Upper lobe of left lung (tissue), 6 donors: ENCODE measurements around the gene DGCR6. TPM values are rescaled to one million over a fixed set of nuclear protein-coding genes. Genes with fewer than 3 reads are reported as not detected.
A peak's percentile ranks its signal among the peaks of the same experiment; 100 is the strongest.
"Not testable (repeated sequence)": the region's sequence is repeated elsewhere in the genome, so short reads cannot be mapped to it uniquely, and the experiment has no call there.

Experiments used
- ATAC-seq, 2 donors: fragments of 200-7000 bp; cut with Tn5 transposase; one replicate each; pipeline ENCODE4 v1.9.1; 2022; ENCODE audit warnings: mild to moderate bottlenecking in 2 of 2, moderate library complexity in 2 of 2; ENCODE audit not compliant: low FRiP score in 2 of 2
- DNase-seq, 2 donors: peaks; one replicate each; pipeline ENCODE4 v3.0.0-alpha.2; 2019 to 2020
- H3K27ac ChIP-seq, 4 donors: fragments of 200-600 bp; sonication (generic); one replicate each; pipeline ENCODE4 v1.5.1; 2016 to 2019
- H3K27me3 ChIP-seq, 4 donors: fragments of 200-600 bp; sonication (generic); one replicate each; pipeline ENCODE4 v1.5.1; 2017 to 2019
- H3K36me3 ChIP-seq, 4 donors: fragments of 200-600 bp; sonication (generic); one replicate each; pipeline ENCODE4 v1.5.1; 2016 to 2019
- H3K4me1 ChIP-seq, 4 donors: fragments of 200-600 bp; sonication (generic); one replicate each; pipeline ENCODE4 v1.5.1; 2018 to 2019
- H3K4me3 ChIP-seq, 4 donors: fragments of 200-600 bp; sonication (generic); one replicate each; pipeline ENCODE4 v1.5.1; 2017 to 2019; ENCODE audit warnings: mild to moderate bottlenecking in 2 of 4, moderate library complexity in 1 of 4
- H3K9me3 ChIP-seq, 4 donors: fragments of 200-600 bp; sonication (generic); one replicate each; pipeline ENCODE4 v1.5.1; 2018 to 2019
- EP300 ChIP-seq, 4 donors: sonication (generic); formaldehyde crosslinking; IDR thresholded peaks; one replicate each; pipeline ENCODE4 v1.5.1; 2017; ENCODE audit warnings: antibody characterized with exemption in 4 of 4, control low read depth in 2 of 4
- POLR2A ChIP-seq, 4 donors: fragments of 450-650 bp; IDR thresholded peaks; one replicate each; pipeline ENCODE4 v1.5.1; 2016 to 2017; ENCODE audit warnings: antibody characterized with exemption in 4 of 4, mild to moderate bottlenecking in 2 of 4
- POLR2AphosphoS5 ChIP-seq, 2 donors: sonication (generic); formaldehyde crosslinking; IDR thresholded peaks; one replicate each; pipeline ENCODE4 v1.5.1; 2017; ENCODE audit warnings: antibody characterized with exemption in 2 of 2
- WGBS, 2 donors: methylation state at CpG; one replicate each; pipeline ENCODE4 v1.1.5; 2017 to 2018; 5-methylcytosine and 5-hydroxymethylcytosine counted together
- total RNA-seq, 6 donors: library from RNA; depleted of rRNA in 4 of 6; stranded (reverse); fragments of >200 nt in 4 of 6; gene quantifications; one replicate each; pipeline versions ENCODE4 v1.1.0 to v1.2.1, GENCODE V29; 2016 to 2021
- TF ChIP-seq, protein P1 (sequence below), 6 experiments: fragments of 450-650 bp in 4 of 6; fragments of 200-600 bp in 2 of 6; sonication (generic) in 2 of 6; IDR thresholded peaks; one replicate each; pipeline ENCODE4 v1.5.1; 2016 to 2019; ENCODE audit warnings: antibody characterized with exemption in 6 of 6
- donor health status: DM: no; HTN: no; CAD: no; lungs with moderate emphysema.
- donor health status: DM: no; HTN: yes; CAD: no; lungs with severe emphysema.

The DGCR6 gene
- total RNA-seq, 6 donors from 2014 or later = 2.1 to 8.4 (median 4.2) TPM

- no peaks in the 10 kb centered on the region for H3K9me3 ChIP-seq
- H3K27me3 ChIP-seq = no peaks in the 10 kb centered on the region
- H3K4me1 ChIP-seq = no peaks in the 10 kb centered on the region
- ATAC-seq (no peak), DNase-seq (peak in 1 of 2 donors; percentile 50)
- H3K36me3 ChIP-seq = no peaks in the 10 kb centered on the region
- 88 to 89% methylated on average over 10 of the region's 10 CpGs for whole genome bisulfite sequencing, 2 donors
- no peak overlapping the region for H3K27ac ChIP-seq
- no peak for TF ChIP-seq POLR2AphosphoS5 (IDR thresholded peaks at IDR 0.05)
- TF ChIP-seq, protein P1, sequence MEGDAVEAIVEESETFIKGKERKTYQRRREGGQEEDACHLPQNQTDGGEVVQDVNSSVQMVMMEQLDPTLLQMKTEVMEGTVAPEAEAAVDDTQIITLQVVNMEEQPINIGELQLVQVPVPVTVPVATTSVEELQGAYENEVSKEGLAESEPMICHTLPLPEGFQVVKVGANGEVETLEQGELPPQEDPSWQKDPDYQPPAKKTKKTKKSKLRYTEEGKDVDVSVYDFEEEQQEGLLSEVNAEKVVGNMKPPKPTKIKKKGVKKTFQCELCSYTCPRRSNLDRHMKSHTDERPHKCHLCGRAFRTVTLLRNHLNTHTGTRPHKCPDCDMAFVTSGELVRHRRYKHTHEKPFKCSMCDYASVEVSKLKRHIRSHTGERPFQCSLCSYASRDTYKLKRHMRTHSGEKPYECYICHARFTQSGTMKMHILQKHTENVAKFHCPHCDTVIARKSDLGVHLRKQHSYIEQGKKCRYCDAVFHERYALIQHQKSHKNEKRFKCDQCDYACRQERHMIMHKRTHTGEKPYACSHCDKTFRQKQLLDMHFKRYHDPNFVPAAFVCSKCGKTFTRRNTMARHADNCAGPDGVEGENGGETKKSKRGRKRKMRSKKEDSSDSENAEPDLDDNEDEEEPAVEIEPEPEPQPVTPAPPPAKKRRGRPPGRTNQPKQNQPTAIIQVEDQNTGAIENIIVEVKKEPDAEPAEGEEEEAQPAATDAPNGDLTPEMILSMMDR (IDR thresholded peaks at IDR 0.05) = no peak
- no peak for TF ChIP-seq EP300 (IDR thresholded peaks at IDR 0.05)
- no peak for TF ChIP-seq POLR2A (IDR thresholded peaks at IDR 0.05)
- no peak overlapping the region for H3K4me3 ChIP-seq
These were observed 49.6 kb downstream of the DGCR6 start for GRCh38 chr22:18955696-18956095.

DNA sequence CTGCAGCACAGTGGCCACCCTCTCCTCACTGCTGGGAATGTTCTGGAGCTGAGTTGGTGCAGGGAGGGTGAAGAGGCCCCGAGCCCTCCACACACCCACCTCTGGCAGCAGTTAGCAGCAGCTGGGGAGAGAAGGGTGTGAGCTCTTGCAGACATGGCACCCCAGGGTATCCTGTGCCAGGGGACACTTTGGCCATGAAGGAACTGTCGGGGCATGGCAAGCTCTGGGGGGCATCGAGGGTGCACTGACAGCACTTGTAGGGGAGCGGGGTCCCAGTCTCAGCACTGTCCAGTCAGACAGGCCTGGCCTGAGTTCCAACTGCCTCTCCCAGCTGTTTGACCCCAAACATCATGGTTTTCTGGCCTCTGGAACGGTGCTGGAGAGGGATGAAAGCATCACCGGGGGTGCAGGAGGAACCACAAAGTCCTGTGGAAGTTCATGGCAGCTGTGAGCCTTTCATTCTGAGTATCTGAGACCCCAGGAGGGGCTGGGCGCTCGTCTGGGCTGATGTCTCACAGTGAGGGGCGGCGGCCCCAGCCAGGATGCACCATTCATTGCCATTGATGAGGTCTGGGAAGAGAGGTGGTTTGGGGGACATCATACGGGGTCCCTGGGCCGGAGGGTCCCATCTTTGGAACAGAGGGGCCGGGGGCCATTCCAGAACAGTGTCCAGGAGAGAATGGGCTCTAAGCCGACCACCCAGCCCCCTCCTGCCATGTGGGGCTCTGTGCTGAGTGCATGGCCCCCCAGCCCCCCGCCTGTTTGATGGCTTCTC is 50.2 kb downstream of the DGCR6 start:
- H3K27me3 ChIP-seq, H3K36me3 ChIP-seq, H3K4me1 ChIP-seq, H3K4me3 ChIP-seq, ATAC-seq, H3K27ac ChIP-seq, H3K9me3 ChIP-seq: not testable (repeated sequence)
- 71 to 73% methylated on average over 7 to 15 of the region's 15 CpGs for WGBS, 2 donors
- peak in 1 of 2 donors; percentile 58 for DNase-seq

DNA sequence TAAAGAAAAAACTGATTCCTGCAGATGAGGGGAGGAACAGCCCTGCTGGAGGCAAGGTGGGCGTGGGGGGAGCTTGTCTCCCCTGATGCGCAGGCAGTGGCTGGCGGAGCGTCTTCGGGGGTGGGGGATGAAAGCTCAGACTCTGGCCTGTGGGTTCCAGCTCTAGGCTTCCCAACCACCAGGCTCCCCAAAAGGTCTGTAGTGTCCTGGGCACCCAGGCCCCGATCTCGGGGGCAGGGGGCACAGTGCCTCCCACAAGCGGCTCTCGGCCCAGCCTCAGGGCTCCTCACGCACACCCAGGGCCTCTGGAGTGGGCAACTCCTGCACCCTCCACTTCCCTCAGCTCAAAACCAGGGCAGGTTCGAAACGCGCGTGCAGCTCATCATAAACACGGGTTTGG is 50.8 kb downstream of the DGCR6 start:
- 84 to 86% methylated on average over 12 to 13 of the region's 15 CpGs for WGBS, 2 donors
- ATAC-seq, H3K27ac ChIP-seq, H3K9me3 ChIP-seq, H3K4me3 ChIP-seq, H3K36me3 ChIP-seq, H3K27me3 ChIP-seq, H3K4me1 ChIP-seq: not testable (repeated sequence)
- peak in 1 of 2 donors; percentile 54 for DNase-seq

DNA sequence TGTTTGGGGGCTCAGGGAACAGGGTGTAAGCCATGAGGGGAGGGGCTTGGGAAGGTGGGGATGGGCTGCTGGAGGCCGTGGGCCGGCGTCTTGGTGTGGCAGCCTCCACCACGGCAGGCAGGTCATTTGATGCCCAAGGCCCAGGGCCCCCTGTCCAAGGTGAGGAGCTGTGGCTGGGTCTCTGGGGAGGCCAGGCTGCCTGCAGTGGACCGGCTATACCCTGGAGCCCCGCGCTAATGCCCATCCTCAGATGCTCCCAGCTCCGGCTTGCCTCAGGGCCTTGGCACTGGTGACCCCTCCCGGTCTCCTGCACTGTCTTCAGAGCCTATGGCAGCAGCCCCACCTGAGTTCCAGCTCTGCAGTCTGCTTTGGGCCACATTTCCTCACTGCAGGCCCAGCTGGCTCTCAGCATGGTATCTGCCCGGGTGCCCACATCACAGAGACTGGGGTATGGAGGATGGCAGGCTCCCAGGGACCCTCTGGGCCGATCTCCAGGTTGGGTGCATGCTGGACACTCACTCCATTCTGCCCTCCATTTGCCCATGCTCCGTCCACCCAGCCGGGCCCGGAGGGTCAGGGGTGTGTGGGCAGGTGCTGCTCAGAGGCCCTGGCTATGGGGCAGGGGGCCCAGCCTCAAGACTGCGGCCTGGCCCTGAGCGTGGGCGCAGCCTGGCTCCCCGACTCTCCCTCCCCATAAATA is 51.7 kb downstream of the DGCR6 start:
- not testable (repeated sequence) for H3K4me3 ChIP-seq, H3K27ac ChIP-seq, H3K4me1 ChIP-seq, ATAC-seq, H3K27me3 ChIP-seq, H3K36me3 ChIP-seq, H3K9me3 ChIP-seq
- DNase-seq = peak in 1 of 2 donors; percentile 61
- WGBS, 2 donors = 68% methylated on average over 12 of the region's 18 CpGs; no CpG with 5 or more reads in 1 of the 2 donors

DNA sequence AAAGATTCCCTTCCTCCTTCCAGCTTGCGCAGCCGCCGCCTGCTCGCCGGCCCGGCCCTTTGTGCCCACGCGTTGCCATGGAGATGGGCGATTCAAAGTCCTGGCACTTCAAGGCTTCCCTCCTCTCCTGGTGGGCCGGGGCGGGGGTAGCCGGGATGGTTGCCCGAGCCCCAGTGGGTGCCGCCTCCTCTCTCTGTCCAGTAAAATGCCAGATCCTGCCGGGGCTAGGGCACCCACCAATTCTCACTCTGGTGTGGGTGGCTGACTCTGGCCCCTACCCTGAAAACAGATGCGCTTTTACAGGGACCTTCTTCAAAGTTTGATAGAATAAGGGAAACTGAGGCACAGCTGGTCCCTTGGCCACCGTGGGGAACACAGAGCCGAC is 52.2 kb downstream of the DGCR6 start:
- not testable (repeated sequence) for H3K4me3 ChIP-seq, H3K36me3 ChIP-seq, H3K4me1 ChIP-seq, H3K9me3 ChIP-seq, H3K27me3 ChIP-seq, ATAC-seq, H3K27ac ChIP-seq
- peak in 1 of 2 donors; percentile 54 for DNase-seq
- WGBS, 2 donors = 61 to 62% methylated on average over 4 to 13 of the region's 18 CpGs

GRCh38 chr22:18958738-18959137 is 52.6 kb downstream of the DGCR6 start:
- 70 to 71% methylated on average over 9 to 14 of the region's 14 CpGs for WGBS, 2 donors
- H3K27me3 ChIP-seq, ATAC-seq, H3K4me1 ChIP-seq, H3K4me3 ChIP-seq, H3K36me3 ChIP-seq, H3K9me3 ChIP-seq, H3K27ac ChIP-seq: not testable (repeated sequence)
- peak in 1 of 2 donors; percentile 36 for DNase-seq

- H3K27me3 ChIP-seq, H3K4me1 ChIP-seq, H3K27ac ChIP-seq, ATAC-seq, H3K9me3 ChIP-seq, H3K36me3 ChIP-seq, H3K4me3 ChIP-seq: not testable (repeated sequence)
- WGBS, 2 donors = 78% methylated on average over 6 of the region's 6 CpGs; no CpG with 5 or more reads in 1 of the 2 donors
- DNase-seq = peak in 1 of 2 donors; percentile 27
These were observed 53.1 kb downstream of the DGCR6 start for GRCh38 chr22:18959266-18959665.

- H3K4me3 ChIP-seq, H3K36me3 ChIP-seq, H3K4me1 ChIP-seq, ATAC-seq, H3K27me3 ChIP-seq, H3K27ac ChIP-seq, H3K9me3 ChIP-seq: not testable (repeated sequence)
- WGBS, 2 donors = no CpG with 5 or more reads among the region's 12 CpGs
- DNase-seq = peak in 1 of 2 donors; percentile 60
These were observed 53.6 kb downstream of the DGCR6 start for GRCh38 chr22:18959741-18960140.

DNA sequence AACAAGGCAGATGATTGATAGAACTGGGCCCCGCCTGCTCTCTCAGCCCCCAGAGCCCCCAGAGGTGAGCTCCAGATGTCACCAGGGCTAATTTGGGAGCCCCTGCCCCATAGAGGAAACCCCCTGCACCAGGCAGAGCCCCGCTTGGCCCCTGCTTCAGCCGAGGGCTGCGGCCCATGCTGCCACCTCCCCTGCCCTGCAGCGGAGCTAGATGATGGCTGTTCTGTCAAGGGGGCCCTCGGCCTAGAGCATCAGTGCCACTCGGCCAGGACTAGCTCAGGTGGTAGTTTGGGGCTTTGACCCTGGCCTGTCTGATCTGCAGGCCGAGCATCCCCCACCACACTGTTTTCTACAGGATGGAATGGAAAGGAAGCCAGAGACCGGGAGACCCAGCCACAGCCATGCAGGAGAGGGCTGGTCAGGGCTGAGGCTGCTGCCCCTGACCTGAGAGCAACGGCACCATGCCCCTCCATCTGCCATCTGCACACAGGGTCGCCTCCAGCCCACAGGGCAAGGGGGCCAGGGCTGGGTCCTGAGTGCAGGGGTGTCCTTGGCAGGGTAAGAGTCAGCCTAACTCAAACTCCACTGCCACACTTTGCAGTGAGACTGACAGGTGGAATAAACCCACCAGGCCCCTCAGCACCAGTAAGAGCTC is 54.2 kb downstream of the DGCR6 start:
- 80 to 93% methylated on average over 2 to 9 of the region's 11 CpGs for WGBS, 2 donors

GRCh38 chr22:18961201-18961600 is 55.1 kb downstream of the DGCR6 start:
- not testable (repeated sequence) for H3K27me3 ChIP-seq, ATAC-seq, H3K9me3 ChIP-seq, H3K36me3 ChIP-seq, H3K4me1 ChIP-seq, H3K4me3 ChIP-seq, H3K27ac ChIP-seq
- peak in 1 of 2 donors; percentile 40 for DNase-seq
- WGBS, 2 donors = 80% methylated on average over 2 to 7 of the region's 7 CpGs

More for the DNA sequence above, 54.2 kb downstream of the DGCR6 start:
- not testable (repeated sequence) for H3K4me1 ChIP-seq, H3K27ac ChIP-seq, ATAC-seq, H3K9me3 ChIP-seq, H3K27me3 ChIP-seq, H3K36me3 ChIP-seq, H3K4me3 ChIP-seq
- peak in 1 of 2 donors; percentile 65 for DNase-seq
